ENCODE results near the gene UPK3B.
"Not testable (repeated sequence)": the region's sequence is repeated elsewhere in the genome, so short reads cannot be mapped to it uniquely, and the experiment has no call there.

UPK3B gene

DNA sequence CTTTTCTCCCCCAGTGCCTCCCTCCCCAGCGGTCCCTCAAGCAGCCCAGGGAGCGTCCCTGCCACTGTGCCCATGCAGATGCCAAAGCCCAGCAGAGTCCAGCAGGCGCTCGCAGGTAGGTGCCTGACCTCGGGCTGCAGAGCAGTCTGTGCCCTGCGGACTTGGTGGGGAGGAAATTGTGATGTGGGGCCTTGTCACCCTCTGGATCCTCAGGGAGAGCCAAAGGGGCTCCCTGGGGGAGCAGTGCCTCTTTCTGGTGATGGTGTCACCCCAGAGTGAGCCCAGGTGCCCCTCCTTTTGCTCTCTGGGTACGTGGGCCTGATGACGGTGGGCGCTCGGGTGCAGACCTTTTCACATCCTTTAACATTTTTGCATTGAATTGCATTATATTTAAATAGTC, 18.2 kb upstream of the UPK3B start:
- DNase-seq: not testable (repeated sequence)

- not testable (repeated sequence) for DNase-seq
Measured at GRCh38 chr7:76495717-76496116, 14.6 kb upstream of the UPK3B start.

GRCh38 chr7:76497918-76498582, 12.3 kb upstream of the UPK3B start:
- not testable (repeated sequence) for DNase-seq

GRCh38 chr7:76498583-76499200, 11.7 kb upstream of the UPK3B start:
- DNase-seq: not testable (repeated sequence)

DNA sequence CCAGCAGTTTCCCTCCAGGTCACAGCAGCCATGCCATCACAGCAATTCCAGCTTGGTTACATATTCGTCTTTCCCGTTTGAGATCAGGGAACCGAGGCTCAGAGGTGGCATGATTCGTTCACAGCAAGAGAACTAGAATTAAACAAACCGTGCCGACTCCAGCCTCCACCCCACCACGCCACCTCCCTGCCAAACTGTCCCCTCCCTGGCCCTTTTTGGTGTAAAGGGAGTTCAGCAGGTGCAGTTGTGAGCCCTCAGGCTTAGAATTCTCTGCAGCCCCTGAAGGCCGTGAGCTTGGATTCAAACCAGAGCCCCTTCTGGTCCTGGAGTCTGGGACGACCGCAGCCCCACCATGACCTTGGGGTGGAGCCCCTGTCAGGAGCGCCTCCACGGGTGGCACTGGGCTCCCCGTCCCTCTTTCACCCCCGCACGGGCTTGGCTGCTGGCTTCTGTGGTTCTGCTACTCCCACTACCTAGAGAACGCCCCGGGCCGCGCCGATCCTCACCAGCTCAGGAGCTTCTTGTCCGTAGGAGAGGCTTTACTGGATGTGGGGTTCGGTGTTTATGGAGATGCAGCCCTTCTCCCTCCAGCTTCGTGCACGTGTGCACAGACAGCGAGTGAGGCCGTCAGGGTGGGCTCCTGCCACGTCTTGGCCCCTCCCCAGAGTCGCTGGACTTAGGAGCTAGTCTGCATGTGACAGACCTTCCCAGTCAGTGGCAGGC, 11.0 kb upstream of the UPK3B start:
- not testable (repeated sequence) for DNase-seq

DNA sequence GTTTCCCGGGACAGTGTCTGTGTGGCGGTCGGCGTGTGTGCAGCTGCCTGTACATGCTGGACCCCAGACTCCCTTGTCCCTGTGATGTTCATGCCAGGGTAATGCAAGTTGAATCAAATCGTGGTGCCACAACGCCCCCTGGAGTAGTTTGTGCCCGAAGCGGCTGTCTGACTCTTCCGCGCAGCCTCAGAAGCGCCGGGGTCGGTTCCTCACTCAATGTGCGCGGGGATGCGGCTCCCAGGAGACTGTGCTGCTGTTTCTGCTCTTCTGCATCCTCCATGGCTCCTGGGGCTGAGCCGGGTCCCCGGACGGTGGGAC, 10.5 kb upstream of the UPK3B start:
- not testable (repeated sequence) for DNase-seq

- not testable (repeated sequence) for DNase-seq
Measured at GRCh38 chr7:76502224-76502623, 8.1 kb upstream of the UPK3B start.

DNA sequence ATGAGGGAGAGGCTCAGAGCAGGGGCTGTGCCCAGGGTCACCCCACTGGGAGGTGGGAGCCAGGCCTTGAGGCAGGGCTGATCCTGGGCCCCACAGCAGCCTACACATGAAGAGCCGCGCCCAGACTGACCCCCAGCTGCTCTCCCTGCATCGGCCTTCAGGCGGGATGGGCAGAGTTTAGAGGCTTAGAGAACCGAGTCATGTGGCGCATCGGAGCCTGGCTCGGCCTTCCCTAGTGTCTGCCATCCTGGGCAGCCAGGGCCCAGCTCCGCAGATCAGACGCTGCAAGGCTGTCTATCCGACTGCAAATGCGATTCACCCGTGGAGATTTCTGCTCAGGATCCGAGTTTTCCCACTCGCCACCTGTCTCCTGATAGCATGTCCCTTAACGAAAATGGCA, 7.5 kb upstream of the UPK3B start:
- DNase-seq: not testable (repeated sequence)

- not testable (repeated sequence) for DNase-seq
Measured at GRCh38 chr7:76503244-76503643, 7.1 kb upstream of the UPK3B start.

DNA sequence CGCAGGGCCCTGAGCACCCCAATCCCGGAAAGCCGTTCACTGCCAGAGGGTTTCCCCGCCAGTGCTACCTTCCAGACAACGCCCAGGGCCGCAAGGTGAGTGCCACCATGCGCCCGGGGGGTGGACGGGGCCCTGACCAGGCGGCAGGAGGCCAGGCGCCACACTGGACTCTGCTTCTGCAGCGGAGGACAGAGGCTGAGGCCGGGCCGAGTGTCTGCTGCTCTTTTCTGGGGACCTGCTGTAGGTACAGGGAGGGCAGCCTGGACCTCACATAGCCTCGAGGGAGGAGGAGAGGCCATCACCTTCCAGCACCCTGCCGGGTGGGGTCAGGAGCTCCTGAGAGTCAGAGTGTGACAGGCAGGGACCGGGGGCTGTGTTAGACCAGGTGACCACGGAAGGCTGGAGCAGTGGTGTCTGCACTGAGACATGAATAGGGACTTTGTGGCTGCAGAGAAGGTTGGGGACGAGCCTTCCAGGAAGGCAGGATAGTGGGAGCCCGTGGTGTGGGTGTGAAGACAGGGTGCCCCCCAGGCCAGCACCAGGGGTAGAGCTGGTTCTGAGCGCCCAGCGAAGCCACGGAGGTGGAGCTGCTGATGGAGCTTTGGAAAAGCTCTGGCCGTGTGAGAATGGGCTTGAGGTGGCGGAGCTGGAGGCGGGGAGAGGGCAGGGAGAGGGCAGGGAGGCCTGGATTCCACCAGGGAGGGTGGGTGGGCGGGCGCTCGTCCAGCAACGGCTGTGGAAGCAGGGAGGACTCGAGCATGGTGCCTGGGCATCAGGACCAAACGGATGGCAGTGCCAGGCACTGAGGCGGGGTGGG, 5.8 kb upstream of the UPK3B start:
- not testable (repeated sequence) for DNase-seq

DNA sequence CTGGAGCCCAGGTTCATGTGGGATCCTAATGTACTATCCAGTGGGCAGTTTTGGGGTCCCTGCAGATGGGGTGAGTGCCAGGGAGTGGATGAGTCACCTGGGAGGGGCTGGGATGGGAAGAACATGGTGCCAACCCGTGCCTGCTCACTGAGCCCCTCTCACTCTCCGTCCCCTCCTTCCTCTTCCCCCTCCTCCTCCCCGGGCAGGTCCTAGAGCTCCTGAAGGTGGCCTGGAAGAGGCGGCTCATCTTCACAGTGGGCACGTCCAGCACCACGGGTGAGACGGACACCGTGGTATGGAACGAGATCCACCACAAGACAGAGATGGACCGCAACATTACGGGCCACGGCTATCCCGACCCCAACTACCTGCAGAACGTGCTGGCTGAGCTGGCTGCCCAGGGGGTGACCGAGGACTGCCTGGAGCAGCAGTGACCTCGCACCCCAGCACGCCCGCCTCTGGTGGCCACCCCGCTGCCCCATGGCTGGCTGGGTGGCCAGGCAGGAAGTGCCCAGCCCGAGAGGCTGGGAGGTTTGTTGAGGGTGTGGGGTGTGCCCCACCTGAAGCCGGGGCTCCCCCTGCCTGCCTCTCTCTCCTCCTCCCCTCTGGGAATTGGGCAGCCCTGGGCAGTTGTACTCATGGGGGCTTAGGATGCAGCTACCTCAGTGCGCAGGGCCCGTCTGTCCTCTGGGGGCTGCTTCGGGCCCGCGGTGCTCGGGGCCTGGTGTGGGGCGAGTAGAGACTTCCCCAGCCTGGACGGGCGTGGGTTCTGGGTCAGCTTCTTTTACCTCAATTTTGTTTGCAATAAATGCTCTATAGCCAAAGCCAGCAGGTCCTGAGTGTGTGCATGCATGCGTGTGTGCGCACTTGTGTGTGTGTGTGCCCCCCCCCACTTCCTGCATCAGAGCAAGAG, 4.9 kb upstream of the UPK3B start:
- no peak for DNase-seq

DNA sequence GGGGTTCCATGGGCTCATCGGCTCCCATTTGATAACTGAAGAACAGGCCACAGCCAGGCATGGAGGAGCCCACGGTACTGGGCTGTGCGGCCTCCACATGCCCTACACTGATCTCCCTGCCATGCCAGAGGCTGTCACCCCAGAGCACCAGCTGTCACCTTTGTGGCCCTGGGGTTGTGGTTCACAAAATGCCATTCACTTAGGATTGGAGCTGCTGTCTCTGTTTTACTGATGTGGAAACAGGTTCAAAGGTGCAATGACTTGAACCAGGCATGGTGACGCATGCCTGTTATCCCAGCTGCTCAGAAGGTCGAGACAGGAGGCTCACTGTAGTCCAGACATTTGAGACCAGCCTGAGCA, 4.3 kb upstream of the UPK3B start:
- DNase-seq: no peak

- DNase-seq: not testable (repeated sequence)
Measured at GRCh38 chr7:76506643-76507042, 3.7 kb upstream of the UPK3B start.

DNA sequence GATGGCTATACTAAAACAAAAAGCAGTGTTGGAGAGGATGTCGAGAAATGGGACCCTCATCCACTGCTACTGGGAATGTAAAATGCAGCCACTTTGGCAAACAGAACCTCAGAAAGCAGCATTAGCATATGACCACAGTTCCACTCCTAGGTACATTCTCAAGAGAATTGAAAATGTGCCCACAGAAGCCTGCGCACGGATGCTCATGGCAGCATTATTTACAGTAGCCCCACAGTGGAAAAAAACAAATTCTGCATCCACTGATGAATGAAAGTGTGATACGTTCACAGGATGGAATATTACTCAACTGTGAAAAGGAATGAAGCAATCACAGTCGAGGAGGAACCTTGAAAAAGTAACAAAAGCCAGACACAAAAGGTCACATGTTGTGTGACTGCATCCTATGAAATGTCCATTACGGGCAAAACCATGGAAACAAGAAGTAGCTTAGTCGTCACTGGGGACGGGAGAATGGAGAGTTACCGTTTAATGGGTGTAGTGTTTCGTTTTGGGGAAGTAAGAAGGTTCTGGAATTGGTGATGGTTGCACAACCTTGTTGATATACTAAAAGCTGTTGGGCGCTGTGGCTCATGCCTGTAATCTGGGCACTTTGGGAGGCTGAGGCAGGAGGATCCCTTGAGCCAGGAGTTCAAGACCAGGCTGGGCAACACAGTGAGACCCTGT, 2.5 kb upstream of the UPK3B start:
- no peak for DNase-seq

DNA sequence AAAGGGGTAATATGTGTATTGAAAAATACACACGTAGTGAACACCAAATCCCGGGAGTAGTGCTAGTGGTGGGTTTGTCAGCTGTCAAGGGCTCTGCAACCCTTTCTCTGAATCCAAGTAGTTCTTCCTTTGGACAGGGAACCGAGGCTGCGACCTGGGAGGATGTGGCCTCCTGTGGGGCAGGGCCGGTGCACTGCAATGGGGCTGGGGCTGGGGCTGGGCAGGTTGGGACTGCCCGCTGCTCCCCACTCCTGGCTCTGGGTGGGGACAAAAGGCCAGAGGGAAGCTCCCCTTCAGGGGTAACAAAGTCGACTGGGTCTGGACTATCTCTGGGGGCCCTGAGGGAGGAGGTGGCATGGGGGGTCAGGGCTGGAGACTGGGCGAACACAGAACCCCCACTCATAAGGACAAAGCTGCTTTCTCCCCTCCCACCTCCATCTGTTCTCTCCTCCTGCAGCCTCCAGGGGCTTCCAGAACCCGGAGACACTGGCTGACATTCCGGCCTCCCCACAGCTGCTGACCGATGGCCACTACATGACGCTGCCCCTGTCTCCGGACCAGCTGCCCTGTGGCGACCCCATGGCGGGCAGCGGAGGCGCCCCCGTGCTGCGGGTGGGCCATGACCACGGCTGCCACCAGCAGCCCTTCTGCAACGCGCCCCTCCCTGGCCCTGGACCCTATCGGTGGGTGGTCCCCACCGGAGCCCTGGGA, 1.0 kb downstream of the UPK3B start:
- not testable (repeated sequence) for DNase-seq

DNA sequence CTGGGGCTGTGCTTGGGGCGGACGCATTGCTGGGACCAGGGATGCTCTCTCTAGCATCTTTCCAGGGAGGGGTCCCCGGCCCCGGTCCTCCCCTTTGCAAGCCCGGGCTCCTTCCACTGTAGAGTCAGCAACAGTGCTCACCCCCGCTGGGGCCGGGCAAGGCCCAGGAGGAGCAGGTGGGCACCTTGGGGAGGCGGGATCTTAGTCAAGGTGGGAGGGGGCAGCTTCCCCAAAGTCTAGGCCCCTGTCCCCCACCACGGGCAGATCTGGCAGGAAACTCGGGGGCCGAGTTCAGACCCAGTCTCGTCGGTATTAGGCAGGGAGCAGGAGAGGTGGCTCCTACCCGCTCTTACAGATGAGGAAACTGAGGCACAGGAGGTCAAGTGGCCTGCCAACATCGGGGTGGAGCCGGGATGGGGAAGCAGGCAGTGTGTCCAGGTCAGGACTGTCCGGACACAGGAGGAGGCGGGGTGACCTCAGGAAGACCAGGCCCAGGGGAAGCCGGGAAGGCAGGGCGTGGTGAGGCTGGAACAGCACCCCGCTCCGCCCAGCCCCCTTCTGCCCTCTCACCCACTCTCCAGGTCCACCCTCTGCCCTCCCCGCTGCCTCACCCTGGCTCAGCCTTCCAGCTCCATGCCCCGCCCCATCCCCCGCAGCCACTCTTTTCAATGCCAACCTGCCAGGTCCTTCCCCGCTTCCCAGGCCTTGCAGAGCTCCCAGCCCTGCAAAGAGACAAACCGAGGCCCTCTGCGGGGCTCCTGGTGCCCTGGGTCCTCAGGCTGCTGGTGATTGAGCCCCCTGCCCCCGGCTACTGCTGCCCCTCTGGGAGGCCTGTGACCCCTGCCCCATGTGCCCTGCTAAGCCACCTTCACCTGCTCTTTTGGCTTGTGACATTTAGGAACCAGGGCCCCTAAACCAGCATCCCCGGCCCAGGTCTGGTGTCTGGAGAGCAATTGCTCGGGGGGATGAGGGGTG, 1.8 kb downstream of the UPK3B start:
- DNase-seq: not testable (repeated sequence)

DNA sequence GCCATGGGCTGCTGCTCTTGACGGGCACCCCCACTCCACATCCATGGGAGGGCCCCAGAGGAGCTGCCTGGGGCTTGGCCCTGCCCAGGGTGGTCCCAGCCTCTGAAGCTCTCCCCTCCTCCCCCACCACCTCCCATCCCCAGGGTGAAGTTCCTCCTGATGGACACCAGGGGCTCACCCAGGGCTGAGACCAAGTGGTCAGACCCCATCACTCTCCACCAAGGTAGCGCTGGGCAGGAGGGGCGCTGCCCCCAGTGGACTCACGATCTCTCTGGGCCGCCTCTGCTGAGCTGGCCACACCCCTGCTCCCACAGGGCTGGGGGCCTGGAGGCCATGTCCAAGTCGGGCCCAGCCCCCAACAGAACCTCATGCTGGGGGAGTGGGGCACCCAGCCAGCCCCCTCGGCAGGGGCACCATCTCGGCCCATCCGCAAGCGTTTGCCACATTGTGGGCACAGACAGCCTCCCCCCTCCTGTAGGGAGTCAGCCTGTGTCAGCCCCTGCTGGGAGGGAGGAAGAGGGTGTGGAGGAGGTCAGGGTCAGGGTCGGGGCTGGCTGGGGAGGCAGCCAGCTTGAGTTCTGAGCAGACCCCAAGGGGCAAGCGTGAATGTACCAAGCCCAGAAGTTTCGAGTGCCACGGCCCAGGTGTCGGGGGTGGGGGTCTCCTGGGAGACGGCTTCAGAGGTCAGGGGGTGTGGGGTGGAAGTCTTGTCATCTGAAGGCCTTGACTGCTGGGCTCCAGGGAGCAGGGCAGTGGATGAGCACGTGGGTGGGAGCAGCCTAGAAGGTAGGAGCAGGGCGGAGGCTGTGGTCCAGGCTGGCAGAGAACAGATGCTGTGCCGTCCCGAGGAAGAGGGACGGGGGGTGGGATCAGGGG, 2.8 kb downstream of the UPK3B start:
- DNase-seq: peak; percentile 77
